C4-2B (cell line): ENCODE measurements around the gene NUDCD3.

ENCODE experiments used
- ZFX ChIP-seq: fragments of 450-650 bp; IDR thresholded peaks from 2 replicates; pipeline ENCODE4 v1.6.1; 2017
- TF ChIP-seq, protein P1 (sequence below): fragments of 450-650 bp; conservative IDR thresholded peaks from 2 replicates; pipeline ENCODE4 v1.5.1; 2017; ENCODE audit warnings: mild to moderate bottlenecking

DNA sequence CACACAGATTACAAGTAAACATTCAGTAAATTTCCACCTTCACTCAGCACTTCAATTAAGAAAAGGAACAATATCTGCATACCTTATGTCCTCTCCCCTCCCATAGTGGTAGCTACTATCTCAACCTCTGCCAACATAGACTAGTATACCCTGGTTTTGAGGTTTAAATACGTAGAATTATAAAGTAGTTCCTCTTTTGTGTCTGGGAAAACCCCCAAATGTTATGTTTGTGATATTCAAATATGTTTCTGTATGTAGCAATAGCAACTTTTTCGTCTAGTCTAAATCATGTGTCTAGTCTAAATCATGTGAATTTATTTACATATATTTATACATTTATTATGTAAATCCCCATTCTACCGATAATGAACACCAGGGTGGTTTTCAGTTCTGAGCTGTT, 151.9 kb downstream of the NUDCD3 start:
- TF ChIP-seq, protein P1, sequence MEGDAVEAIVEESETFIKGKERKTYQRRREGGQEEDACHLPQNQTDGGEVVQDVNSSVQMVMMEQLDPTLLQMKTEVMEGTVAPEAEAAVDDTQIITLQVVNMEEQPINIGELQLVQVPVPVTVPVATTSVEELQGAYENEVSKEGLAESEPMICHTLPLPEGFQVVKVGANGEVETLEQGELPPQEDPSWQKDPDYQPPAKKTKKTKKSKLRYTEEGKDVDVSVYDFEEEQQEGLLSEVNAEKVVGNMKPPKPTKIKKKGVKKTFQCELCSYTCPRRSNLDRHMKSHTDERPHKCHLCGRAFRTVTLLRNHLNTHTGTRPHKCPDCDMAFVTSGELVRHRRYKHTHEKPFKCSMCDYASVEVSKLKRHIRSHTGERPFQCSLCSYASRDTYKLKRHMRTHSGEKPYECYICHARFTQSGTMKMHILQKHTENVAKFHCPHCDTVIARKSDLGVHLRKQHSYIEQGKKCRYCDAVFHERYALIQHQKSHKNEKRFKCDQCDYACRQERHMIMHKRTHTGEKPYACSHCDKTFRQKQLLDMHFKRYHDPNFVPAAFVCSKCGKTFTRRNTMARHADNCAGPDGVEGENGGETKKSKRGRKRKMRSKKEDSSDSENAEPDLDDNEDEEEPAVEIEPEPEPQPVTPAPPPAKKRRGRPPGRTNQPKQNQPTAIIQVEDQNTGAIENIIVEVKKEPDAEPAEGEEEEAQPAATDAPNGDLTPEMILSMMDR: no peak
- TF ChIP-seq ZFX: no peak
